Measurements from ENCODE around the gene MT1F.

GRCh38 chr16:56672761-56673536 lies 15.2 kb downstream of the MT1F start:
- TF ChIP-seq POLR2A (IDR thresholded peaks at IDR 0.05; ENCODE audit: low read depth, low read length) (no peak), POLR2AphosphoS5 (IDR thresholded peaks at IDR 0.05; ENCODE audit: low read depth, low read length) (no peak)
